ENCODE results near the gene HYAL4.

The HYAL4 gene

DNA sequence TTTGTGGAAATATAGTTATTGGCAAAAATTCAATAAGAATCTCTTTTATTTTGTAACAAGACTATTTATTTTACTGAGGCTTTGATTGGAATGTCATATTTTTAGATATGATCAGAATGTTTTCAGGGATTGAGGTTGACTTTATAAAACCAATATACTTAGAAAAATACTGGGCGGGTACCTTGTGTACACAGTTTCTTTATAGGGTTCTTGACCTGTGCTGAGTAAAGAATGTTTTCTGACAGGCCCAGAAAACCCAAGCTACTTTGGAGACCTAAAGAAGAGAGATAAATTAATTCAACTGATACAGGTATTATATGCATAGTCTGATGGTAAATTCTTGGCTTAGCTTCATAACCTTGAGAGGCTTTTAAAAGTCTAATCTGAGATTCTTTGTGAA, 56.1 kb downstream of the HYAL4 start:
- no peak for DNase-seq (ENCODE audit: low spot score)

DNA sequence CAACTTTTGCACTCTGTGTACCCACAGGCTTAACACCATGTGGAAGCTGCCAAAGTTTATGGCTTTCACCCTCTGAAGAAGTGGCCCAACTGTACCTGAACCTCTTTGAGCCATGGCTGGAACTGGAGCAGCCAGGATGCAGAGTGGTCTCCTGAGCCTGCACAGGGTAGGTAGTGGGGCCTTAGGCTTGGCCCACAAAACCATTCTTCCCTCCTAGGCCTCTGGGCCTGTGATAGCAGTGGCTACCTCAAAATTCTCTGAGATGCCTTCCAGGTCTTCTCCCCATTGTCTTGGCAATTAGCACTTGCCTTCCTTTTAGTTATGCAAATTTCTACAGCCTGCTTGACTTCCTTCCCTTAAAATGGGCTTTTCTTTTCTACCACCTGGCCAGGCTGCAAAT, 60.7 kb downstream of the HYAL4 start:
- no peak for DNase-seq (ENCODE audit: low spot score)

DNA sequence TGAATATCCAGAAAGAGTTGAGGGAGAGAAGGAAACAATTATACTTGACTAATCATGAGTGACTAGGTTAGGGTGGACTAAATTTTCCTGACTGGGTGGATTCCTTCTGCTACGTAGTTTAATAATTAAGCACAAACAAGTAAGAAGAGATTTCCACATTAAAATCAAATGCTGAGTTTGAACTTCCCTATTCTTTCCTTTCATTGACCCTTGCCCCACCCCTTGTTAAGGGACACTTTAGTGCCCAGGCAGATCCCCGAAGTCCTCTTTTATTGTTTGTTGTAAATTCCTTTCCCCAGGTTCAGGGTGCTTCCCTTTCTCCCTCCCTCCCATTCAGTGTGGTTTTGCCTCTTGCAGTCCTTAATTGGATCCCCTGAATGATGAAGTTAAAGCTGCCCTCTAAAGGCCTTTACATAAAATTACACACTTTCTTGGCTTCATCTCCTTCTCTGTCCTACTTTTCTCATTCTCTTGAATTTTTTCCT, 71.3 kb downstream of the HYAL4 start:
- no peak for DNase-seq (ENCODE audit: low spot score)

DNA sequence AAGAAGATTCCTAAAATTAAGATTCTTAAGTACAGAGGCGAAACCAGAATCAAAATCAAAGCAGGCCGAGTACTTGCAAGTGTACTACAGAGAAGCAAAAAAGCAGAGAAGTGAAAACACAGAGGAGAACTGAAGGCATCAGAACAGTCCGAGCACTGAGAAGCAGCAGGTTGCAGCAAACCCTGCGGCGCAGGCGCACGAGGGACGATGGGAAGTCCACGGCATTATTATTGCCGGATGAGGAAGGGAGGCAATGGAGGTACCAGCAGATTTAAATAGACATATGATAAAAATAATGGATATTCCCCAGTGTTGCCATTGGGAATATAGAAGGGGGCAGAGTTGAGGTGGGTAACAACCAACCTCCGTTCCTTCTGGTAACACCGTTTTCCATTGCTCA, 72.9 kb downstream of the HYAL4 start:
- no peak for DNase-seq (ENCODE audit: low spot score)

DNA sequence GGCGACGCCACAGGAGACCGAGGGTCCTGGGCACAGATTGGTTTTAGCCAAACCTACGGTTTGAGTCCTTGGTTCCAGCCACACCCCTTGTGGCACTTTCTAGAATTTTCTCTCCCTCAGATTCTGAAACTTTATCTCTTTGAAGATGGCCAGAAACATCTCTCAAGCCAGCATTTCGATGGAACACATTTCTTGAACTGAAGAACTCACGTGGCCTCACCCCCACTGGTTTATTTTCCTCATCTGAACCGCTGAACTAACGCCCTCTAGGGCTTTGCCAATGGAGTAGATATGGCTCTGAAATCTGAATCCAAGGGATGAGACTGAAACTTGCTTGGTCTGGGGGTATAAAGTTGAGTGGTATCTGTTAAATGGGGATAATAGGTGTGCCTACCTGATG, 73.3 kb downstream of the HYAL4 start:
- no peak for DNase-seq (ENCODE audit: low spot score)

DNA sequence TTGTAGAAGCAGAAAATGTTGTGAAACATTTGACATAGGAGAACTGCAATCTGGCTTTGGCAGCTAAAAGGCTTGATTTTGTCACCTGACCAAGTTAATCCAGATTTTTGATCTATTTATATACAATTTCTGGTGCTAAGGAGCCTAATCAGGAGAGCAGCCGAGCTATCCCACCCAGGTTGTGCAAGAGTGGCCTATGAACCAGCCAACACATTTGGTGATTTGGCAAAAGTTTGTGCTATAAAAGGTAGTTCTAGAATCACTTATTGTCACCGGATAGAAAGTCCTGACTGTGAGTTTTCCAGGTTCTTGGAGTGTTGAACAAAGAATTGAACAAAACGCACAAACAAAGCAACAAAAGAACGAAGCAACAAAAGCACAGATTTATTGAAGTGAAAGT, 78.6 kb downstream of the HYAL4 start:
- no peak for DNase-seq (ENCODE audit: low spot score)

DNA sequence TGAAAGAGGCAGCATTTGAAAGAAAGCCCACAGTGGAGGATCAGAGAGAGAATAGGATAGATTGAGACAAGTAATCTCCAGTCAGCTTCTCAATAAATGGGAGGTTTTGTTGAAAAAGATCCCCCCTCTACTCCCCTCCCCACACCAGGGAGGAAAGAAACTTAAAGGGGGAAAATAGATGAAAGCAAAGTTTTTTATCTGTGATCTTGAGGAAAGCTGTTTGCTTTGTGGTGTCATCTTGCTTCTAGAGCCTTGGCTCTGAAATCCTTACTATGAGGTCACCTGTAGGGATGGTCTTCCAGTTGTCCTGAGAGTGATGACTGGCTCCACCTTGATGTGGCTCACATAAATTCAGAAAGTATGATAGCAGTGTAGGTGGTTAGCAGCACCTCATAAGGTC, 80.0 kb downstream of the HYAL4 start, which contains the start of gene SPAM1:
Gene SPAM1, plus strand, starts transcription at position 301 of the 400 bp plus-strand sequence. CDS start 28,330 bp downstream, outside the sequence.
- DNase-seq (ENCODE audit: low spot score): no peak

Measured in CD4-positive, alpha-beta T cell treated with Interleukin-2 at 100 ng/mL for 4 hours (primary cell).